GM19328 (cell line): ENCODE results near the gene MRTFA.
"Not testable (repeated sequence)": the region's sequence is repeated elsewhere in the genome, so short reads cannot be mapped to it uniquely, and the experiment has no call there.

Experiments used
- ATAC-seq: cut with Tn5 transposase; IDR thresholded peaks from one replicate; pipeline ENCODE4 v1.9.1; 2021; ENCODE audit warnings: mild to moderate bottlenecking, moderate library complexity; ENCODE audit not compliant: unreplicated experiment

Gene MRTFA

GRCh38 chr22:40597526-40598430 lies 38.7 kb downstream of the MRTFA start:
- no peak for ATAC-seq

GRCh38 chr22:40595497-40596234 lies 40.9 kb downstream of the MRTFA start:
- ATAC-seq, result no peak

GRCh38 chr22:40594924-40595323 lies 41.6 kb downstream of the MRTFA start:
- no peak for ATAC-seq

- ATAC-seq, result no peak
These were observed 42.2 kb downstream of the MRTFA start for GRCh38 chr22:40594346-40594745.

GRCh38 chr22:40593460-40594273 lies 42.9 kb downstream of the MRTFA start:
- no peak for ATAC-seq

GRCh38 chr22:40592352-40593113 lies 44.0 kb downstream of the MRTFA start:
- no peak for ATAC-seq

- ATAC-seq, result no peak
These were observed 47.8 kb downstream of the MRTFA start for GRCh38 chr22:40588726-40589125.

GRCh38 chr22:40586781-40587180 lies 49.7 kb downstream of the MRTFA start:
- ATAC-seq, result no peak

GRCh38 chr22:40585310-40585751 lies 51.2 kb downstream of the MRTFA start:
- ATAC-seq, result no peak

- not testable (repeated sequence) for ATAC-seq
These were observed 51.8 kb downstream of the MRTFA start for GRCh38 chr22:40584766-40585165.

GRCh38 chr22:40583053-40583741 lies 53.3 kb downstream of the MRTFA start:
- ATAC-seq, result no peak

- ATAC-seq, result no peak
These were observed 54.5 kb downstream of the MRTFA start for GRCh38 chr22:40582063-40582462.

GRCh38 chr22:40580631-40581030 lies 55.9 kb downstream of the MRTFA start:
- no peak for ATAC-seq

GRCh38 chr22:40578171-40578570 lies 58.3 kb downstream of the MRTFA start:
- ATAC-seq, result no peak

- ATAC-seq, result no peak
These were observed 63.5 kb downstream of the MRTFA start for GRCh38 chr22:40572976-40573375.

- ATAC-seq, result no peak
These were observed 64.6 kb downstream of the MRTFA start for GRCh38 chr22:40571887-40572286.

GRCh38 chr22:40567626-40568328 lies 68.7 kb downstream of the MRTFA start:
- no peak for ATAC-seq

- ATAC-seq, result no peak
These were observed 69.4 kb downstream of the MRTFA start for GRCh38 chr22:40567106-40567505.

GRCh38 chr22:40560994-40561515 lies 75.5 kb downstream of the MRTFA start:
- ATAC-seq, result no peak
